ENCODE results near the gene WNT5A. TPM values are rescaled to one million over a fixed set of nuclear protein-coding genes. Genes with fewer than 3 reads are reported as not detected.

Gene WNT5A
- polyA plus RNA-seq, 2 of the 4 experiments (the other 2 are of a cell fraction), result 0.10 to 1.1 TPM

DNA sequence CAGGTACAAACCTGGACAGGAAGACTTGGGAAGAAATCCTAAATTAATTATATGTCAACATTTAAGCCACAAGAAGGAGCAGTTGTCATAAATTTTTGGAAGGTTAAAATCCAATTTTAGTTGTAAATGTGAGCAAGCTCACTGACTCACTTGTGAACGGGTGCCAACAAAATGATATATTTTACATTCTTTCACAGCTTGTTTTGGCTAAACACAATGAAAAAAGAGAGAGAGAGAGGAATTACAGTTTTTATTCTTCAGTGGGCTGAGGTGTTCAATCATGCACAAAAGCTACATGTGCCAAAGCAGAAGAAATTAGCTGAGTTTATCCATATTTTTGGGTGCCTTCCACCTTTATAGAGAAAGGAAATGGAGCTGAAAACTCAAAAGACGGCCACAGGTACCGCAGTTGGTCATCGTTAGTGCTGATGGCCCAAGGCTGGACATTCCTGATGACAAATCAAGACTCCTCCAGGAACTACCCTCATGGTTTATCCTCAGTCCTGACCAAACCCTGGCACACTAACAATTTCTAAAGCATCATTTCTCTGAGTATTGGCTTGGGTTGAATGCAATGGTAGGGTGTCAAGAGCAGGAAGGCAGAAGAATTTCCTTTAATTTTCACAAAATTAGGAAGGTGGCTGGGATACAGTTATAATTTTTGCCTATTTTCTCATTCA is 37.6 kb upstream of the WNT5A start (continued):
- no peak for TF ChIP-seq ZNF302 (CRISPR knock-in tag; IDR thresholded peaks at IDR 0.05)
- no peak for TF ChIP-seq CEBPB (IDR thresholded peaks at IDR 0.05)
- TF ChIP-seq PHF8 (IDR thresholded peaks at IDR 0.05; ENCODE audit: borderline replicate concordance, low read depth), result no peak
- TF ChIP-seq MAZ (IDR thresholded peaks at IDR 0.05; ENCODE audit: borderline replicate concordance, low read depth, low read length), result no peak
- TF ChIP-seq HOXB5 (CRISPR knock-in tag; IDR thresholded peaks at IDR 0.05), result no peak
- TF ChIP-seq CBX8 (IDR thresholded peaks at IDR 0.05), result no peak
- TF ChIP-seq JUN (IDR thresholded peaks at IDR 0.05), result no peak

DNA sequence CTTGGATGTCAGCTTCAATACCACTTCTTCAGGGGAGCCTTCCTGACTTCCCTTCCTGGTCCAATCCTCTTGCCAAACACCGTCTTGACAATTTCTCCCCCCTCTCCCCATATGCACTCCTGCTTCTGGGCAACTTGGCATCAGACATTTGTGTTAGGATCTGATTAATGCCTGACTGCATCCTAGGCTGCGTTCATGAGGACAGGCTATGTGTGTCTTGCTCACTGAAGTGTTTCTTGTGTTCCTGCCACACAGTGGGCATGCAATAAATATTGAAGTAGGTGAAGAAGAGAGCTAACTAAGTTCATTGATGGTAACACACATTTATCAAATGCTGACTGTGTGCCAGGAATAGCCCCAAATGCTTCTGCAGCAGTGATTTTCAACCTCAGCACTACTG is 36.4 kb upstream of the WNT5A start:
- Histone ChIP-seq H3K4me3 (no peak overlapping the region), H3K9me3 (no peaks in the 10 kb centered on the region), H3K4me1 (0 out of 3 replicates have a peak, but pooled peaks cover 3% of the 10 kb centered on the region), H3K4me2 (no peak overlapping the region), H3K27ac (no peak overlapping the region)
- ChIA-PET CTCF (no interaction called here), POLR2A (no interaction called here)
- DNase-seq (ENCODE audit: low read depth in 1 of 2, low spot score in 1 of 2), result no peak
- no peak for FAIRE-seq
- TF ChIP-seq, protein P1, sequence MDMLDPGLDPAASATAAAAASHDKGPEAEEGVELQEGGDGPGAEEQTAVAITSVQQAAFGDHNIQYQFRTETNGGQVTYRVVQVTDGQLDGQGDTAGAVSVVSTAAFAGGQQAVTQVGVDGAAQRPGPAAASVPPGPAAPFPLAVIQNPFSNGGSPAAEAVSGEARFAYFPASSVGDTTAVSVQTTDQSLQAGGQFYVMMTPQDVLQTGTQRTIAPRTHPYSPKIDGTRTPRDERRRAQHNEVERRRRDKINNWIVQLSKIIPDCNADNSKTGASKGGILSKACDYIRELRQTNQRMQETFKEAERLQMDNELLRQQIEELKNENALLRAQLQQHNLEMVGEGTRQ (IDR thresholded peaks at IDR 0.05), result no peak
- TF ChIP-seq RARB (CRISPR knock-in tag; IDR thresholded peaks at IDR 0.05) (no peak), ZSCAN20 (CRISPR knock-in tag; IDR thresholded peaks at IDR 0.05) (no peak), EP300 (IDR thresholded peaks at IDR 0.05) (no peak), EHMT2 (IDR thresholded peaks at IDR 0.05; ENCODE audit: low read depth) (no peak), POLR2AphosphoS2 (conservative IDR thresholded peaks at IDR 0.05; ENCODE audit: low read length) (no peak), JUNB (IDR thresholded peaks at IDR 0.05) (no peak), HOXA7 (CRISPR knock-in tag; IDR thresholded peaks at IDR 0.05) (no peak), JUN (IDR thresholded peaks at IDR 0.05) (no peak), BHLHE40 (IDR thresholded peaks at IDR 0.05; ENCODE audit: low read depth, low read length) (no peak), CBX2 (IDR thresholded peaks at IDR 0.05; ENCODE audit: borderline replicate concordance, low read depth) (no peak), POLR2A (IDR thresholded peaks at IDR 0.05; ENCODE audit: low read length) (no peak)
- TF ChIP-seq, protein P2, sequence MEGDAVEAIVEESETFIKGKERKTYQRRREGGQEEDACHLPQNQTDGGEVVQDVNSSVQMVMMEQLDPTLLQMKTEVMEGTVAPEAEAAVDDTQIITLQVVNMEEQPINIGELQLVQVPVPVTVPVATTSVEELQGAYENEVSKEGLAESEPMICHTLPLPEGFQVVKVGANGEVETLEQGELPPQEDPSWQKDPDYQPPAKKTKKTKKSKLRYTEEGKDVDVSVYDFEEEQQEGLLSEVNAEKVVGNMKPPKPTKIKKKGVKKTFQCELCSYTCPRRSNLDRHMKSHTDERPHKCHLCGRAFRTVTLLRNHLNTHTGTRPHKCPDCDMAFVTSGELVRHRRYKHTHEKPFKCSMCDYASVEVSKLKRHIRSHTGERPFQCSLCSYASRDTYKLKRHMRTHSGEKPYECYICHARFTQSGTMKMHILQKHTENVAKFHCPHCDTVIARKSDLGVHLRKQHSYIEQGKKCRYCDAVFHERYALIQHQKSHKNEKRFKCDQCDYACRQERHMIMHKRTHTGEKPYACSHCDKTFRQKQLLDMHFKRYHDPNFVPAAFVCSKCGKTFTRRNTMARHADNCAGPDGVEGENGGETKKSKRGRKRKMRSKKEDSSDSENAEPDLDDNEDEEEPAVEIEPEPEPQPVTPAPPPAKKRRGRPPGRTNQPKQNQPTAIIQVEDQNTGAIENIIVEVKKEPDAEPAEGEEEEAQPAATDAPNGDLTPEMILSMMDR (IDR thresholded peaks at IDR 0.05), result no peak
- no peak for ATAC-seq
- 57% methylated on average over 2 of the region's 2 CpGs for WGBS (ENCODE audit: missing lambda C conversion rate)

DNA sequence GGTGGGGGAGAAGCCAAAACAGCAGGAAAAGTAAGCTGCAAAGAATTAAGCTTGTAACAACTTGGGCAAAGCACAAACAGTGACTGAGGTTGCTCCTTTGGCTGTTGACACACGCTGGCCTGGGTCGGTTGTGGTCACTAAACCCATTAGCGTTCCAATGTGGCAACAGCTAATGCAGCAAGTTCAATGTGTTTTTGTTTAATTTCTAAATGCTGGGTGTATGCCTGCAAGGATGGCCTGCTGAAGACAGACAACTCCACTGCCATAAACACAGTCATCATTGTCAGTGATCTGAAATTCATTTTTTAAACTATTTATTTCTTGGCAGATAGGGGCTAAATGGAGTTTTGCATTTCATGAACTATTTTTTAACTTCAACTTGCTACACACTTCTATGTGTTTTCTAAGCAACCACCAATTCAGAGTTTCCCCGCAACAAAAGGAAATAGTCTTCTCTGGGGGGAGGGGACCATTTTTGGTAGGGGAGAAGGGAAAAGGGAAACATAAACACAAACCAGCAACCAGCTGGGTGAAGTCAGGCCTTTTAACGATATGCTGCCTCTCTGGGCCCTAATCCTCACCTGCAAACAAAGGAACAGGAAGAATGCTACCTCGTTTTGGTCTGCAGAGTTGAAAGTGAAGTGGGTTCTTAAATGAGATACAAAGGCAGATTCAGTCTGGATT is 34.8 kb upstream of the WNT5A start:
- ChIA-PET CTCF (no interaction called here), POLR2A (no interaction called here)
- H3K9me3 ChIP-seq, result no peaks in the 10 kb centered on the region
- no peak overlapping the region for H3K4me2 ChIP-seq
- H3K27ac ChIP-seq, result no peak overlapping the region
- TF ChIP-seq FOXS1 (CRISPR knock-in tag; IDR thresholded peaks at IDR 0.05), result no peak
- H3K4me3 ChIP-seq, result no peak overlapping the region
- no peak for FAIRE-seq
- 0 out of 3 replicates have a peak, but pooled peaks cover 3% of the 10 kb centered on the region for H3K4me1 ChIP-seq
- WGBS (ENCODE audit: missing lambda C conversion rate), result 49% methylated on average over 6 of the region's 6 CpGs
- DNase-seq (ENCODE audit: low read depth in 1 of 2, low spot score in 1 of 2), result no peak
- ATAC-seq, result no peak
